Measurements from ENCODE around the gene MIEF1.

MIEF1 gene

GRCh38 chr22:39490966-39491680, 11.0 kb upstream of the MIEF1 start:
- no peak overlapping the region for H3K4me3 ChIP-seq (ENCODE audit: low read length)
- no peak for DNase-seq (ENCODE audit: low read depth)
- no peak for TF ChIP-seq CTCF (IDR thresholded peaks at IDR 0.05; ENCODE audit: insufficient read depth, low read depth, low read length, missing control alignments)

GRCh38 chr22:39491696-39492095, 10.4 kb upstream of the MIEF1 start:
- no peak for DNase-seq (ENCODE audit: low read depth)
- H3K4me3 ChIP-seq (ENCODE audit: low read length), result no peak overlapping the region

GRCh38 chr22:39492186-39492585, 9.9 kb upstream of the MIEF1 start:
- TF ChIP-seq CTCF (IDR thresholded peaks at IDR 0.05; ENCODE audit: insufficient read depth, low read depth, low read length, missing control alignments), result no peak
- H3K4me3 ChIP-seq (ENCODE audit: low read length), result no peak overlapping the region
- DNase-seq (ENCODE audit: low read depth), result no peak

More at GRCh38 chr22:39491696-39492095, 10.4 kb upstream of the MIEF1 start:
- TF ChIP-seq CTCF (IDR thresholded peaks at IDR 0.05; ENCODE audit: insufficient read depth, low read depth, low read length, missing control alignments), result no peak

GRCh38 chr22:39493759-39494158, 8.3 kb upstream of the MIEF1 start:
- no peak overlapping the region for H3K4me3 ChIP-seq (ENCODE audit: low read length)
- TF ChIP-seq CTCF (IDR thresholded peaks at IDR 0.05; ENCODE audit: insufficient read depth, low read depth, low read length, missing control alignments), result no peak
- peak; percentile 64 for DNase-seq (ENCODE audit: low read depth)

GRCh38 chr22:39494471-39495120, 7.5 kb upstream of the MIEF1 start:
- no peak for TF ChIP-seq CTCF (IDR thresholded peaks at IDR 0.05; ENCODE audit: insufficient read depth, low read depth, low read length, missing control alignments)
- no peak for DNase-seq (ENCODE audit: low read depth)
- no peak overlapping the region for H3K4me3 ChIP-seq (ENCODE audit: low read length)

GRCh38 chr22:39496131-39496838, 5.8 kb upstream of the MIEF1 start:
- peak; percentile 85 for TF ChIP-seq CTCF (IDR thresholded peaks at IDR 0.05; ENCODE audit: insufficient read depth, low read depth, low read length, missing control alignments)
- DNase-seq (ENCODE audit: low read depth), result peak; percentile 68
- H3K4me3 ChIP-seq (ENCODE audit: low read length), result no peak overlapping the region
